Measurements from ENCODE around the gene WDR35. TPM values are rescaled to one million over a fixed set of nuclear protein-coding genes. Genes with fewer than 3 reads are reported as not detected.

Gene WDR35
- total RNA-seq, 4 donors from 2014 or later: 2.9 to 10.9 (median 6.9) TPM

GRCh38 chr2:20033322-20033721, 43.4 kb upstream of the WDR35 start:
- WGBS: 85% methylated on average over 3 of the region's 3 CpGs
- no peak for DNase-seq (ENCODE audit: low spot score in 2 of 2)
- peaks cover 96% of the 10 kb centered on the region for H3K36me3 ChIP-seq

GRCh38 chr2:20030224-20030623, 40.3 kb upstream of the WDR35 start:
- Histone ChIP-seq H3K27ac (no peak overlapping the region), H3K4me3 (no peak overlapping the region), H3K9me3 (no peaks in the 10 kb centered on the region), H3K27me3 (no peaks in the 10 kb centered on the region), H3K4me1 (no peaks in the 10 kb centered on the region), H3K36me3 (peaks cover 75% of the 10 kb centered on the region)
- DNase-seq (ENCODE audit: low spot score in 2 of 2): no peak
- TF ChIP-seq POLR2A (IDR thresholded peaks at IDR 0.05) (no peak), EP300 (IDR thresholded peaks at IDR 0.05) (no peak), CTCF (IDR thresholded peaks at IDR 0.05) (no peak), POLR2AphosphoS5 (IDR thresholded peaks at IDR 0.05) (no peak)
- 90% methylated on average over 6 of the region's 6 CpGs for WGBS

More at GRCh38 chr2:20033322-20033721, 43.4 kb upstream of the WDR35 start:
- H3K9me3 ChIP-seq: no peaks in the 10 kb centered on the region
- H3K27ac ChIP-seq: no peak overlapping the region
- H3K4me1 ChIP-seq: no peaks in the 10 kb centered on the region
- TF ChIP-seq EP300 (IDR thresholded peaks at IDR 0.05) (no peak), CTCF (IDR thresholded peaks at IDR 0.05) (no peak), POLR2AphosphoS5 (IDR thresholded peaks at IDR 0.05) (no peak), POLR2A (IDR thresholded peaks at IDR 0.05) (no peak)
- no peaks in the 10 kb centered on the region for H3K27me3 ChIP-seq
- H3K4me3 ChIP-seq: no peak overlapping the region

GRCh38 chr2:20027705-20028434, 38.0 kb upstream of the WDR35 start:
- H3K4me1 ChIP-seq: no peaks in the 10 kb centered on the region
- WGBS: 66% methylated on average over 3 of the region's 3 CpGs
- no peaks in the 10 kb centered on the region for H3K9me3 ChIP-seq
- no peak overlapping the region for H3K4me3 ChIP-seq
- H3K27ac ChIP-seq: no peak overlapping the region
- no peaks in the 10 kb centered on the region for H3K27me3 ChIP-seq
- TF ChIP-seq EP300 (IDR thresholded peaks at IDR 0.05) (no peak), POLR2A (IDR thresholded peaks at IDR 0.05) (no peak), CTCF (IDR thresholded peaks at IDR 0.05) (no peak), POLR2AphosphoS5 (IDR thresholded peaks at IDR 0.05) (no peak)
- no peak for DNase-seq (ENCODE audit: low spot score in 2 of 2)
- peaks cover 51% of the 10 kb centered on the region for H3K36me3 ChIP-seq

GRCh38 chr2:20027260-20027677, 37.4 kb upstream of the WDR35 start:
- peaks cover 45% of the 10 kb centered on the region for H3K36me3 ChIP-seq
- 64% methylated on average over 4 of the region's 4 CpGs for whole genome bisulfite sequencing
- H3K27ac ChIP-seq: no peak overlapping the region

More at GRCh38 chr2:20027260-20027677, 37.4 kb upstream of the WDR35 start:
- no peaks in the 10 kb centered on the region for H3K27me3 ChIP-seq
- no peaks in the 10 kb centered on the region for H3K9me3 ChIP-seq
- no peak for TF ChIP-seq POLR2AphosphoS5 (IDR thresholded peaks at IDR 0.05)
- no peak for TF ChIP-seq CTCF (IDR thresholded peaks at IDR 0.05)
- TF ChIP-seq EP300 (IDR thresholded peaks at IDR 0.05): no peak
- no peak for TF ChIP-seq POLR2A (IDR thresholded peaks at IDR 0.05)
- no peaks in the 10 kb centered on the region for H3K4me1 ChIP-seq
- H3K4me3 ChIP-seq: no peak overlapping the region
- no peak for DNase-seq (ENCODE audit: low spot score in 2 of 2)

All from suprapubic skin (tissue), 4 donors.